HepG2 (cell line): Measurements from ENCODE around the gene PLCB1. TPM values are rescaled to one million over a fixed set of nuclear protein-coding genes. Genes with fewer than 3 reads are reported as not detected.

Experiments
- ATAC-seq: fragments of 200-7000 bp; cut with Tn5 transposase; 3 replicates; pipeline ENCODE4 v1.9.1; 2020; ENCODE audit warnings: mild to moderate bottlenecking, moderate library complexity
- BruUV-seq: library from RNA; stranded (reverse); fragments of 400-500 nt; replicated peaks from 2 replicates; lab custom pipeline; 2021; lab: Mats Ljungman, UMichigan
- CTCF ChIA-PET: fragments of 300-600 bp; formaldehyde crosslinking; extraction: SDS; loops from one replicate; lab custom pipeline; 2021; ENCODE audit warnings: low total read pairs, inconsistent platforms, low intra/inter-chr PET ratio; lab: Yijun Ruan, JAX
- POLR2A ChIA-PET: fragments of 350-600 bp; sonication (Branson Sonifier 250); formaldehyde crosslinking; loops from one replicate; lab custom pipeline; 2020; ENCODE audit warnings: antibody characterized with exemption, inconsistent platforms; lab: Yijun Ruan, JAX
- DNase-seq: peaks from one replicate; pipeline ENCODE4 v3.0.0-alpha.2; 2015; ENCODE audit warnings: low spot score
- FAIRE-seq: peaks from 3 replicates; lab custom pipeline; 2011; peaks lifted over from hg19 to GRCh38; lab: Jason Lieb, UNC
- H2AFZ ChIP-seq: one replicate; pipeline ENCODE4 v1.6.1; 2011; ENCODE audit warnings: low read length, inconsistent platforms
- H3K27ac ChIP-seq: fragments of 300-600 bp; 3 replicates; pipeline ENCODE4 v1.8.0; 2011; ENCODE audit warnings: mixed run types, mild to moderate bottlenecking, mixed read lengths, low read length, inconsistent platforms; ENCODE audit not compliant: insufficient read depth; ENCODE audit errors: extremely low read length
- H3K27me3 ChIP-seq, 2 experiments: fragments of 200-600 bp in 1 of 2; 2 replicates in 1 of 2; 3 replicates in 1 of 2; pipeline versions ENCODE4 v1.6.0 to v1.8.0; 2011; ENCODE audit warnings: low read length in 2 of 2, mild to moderate bottlenecking in 2 of 2, moderate library complexity in 2 of 2, inconsistent platforms in 1 of 2; ENCODE audit not compliant: insufficient read depth in 2 of 2, control insufficient read depth in 1 of 2
- H3K36me3 ChIP-seq, 2 experiments: fragments of 200-600 bp in 1 of 2; replicated peaks in 1 of 2; 2 replicates in 1 of 2; 3 replicates in 1 of 2; pipeline versions ENCODE4 v1.5.1 to v1.8.0; 2011; ENCODE audit warnings: low read length in 2 of 2, inconsistent platforms in 1 of 2; ENCODE audit not compliant: insufficient read depth in 2 of 2, control insufficient read depth in 1 of 2
- H3K4me1 ChIP-seq: 2 replicates; pipeline ENCODE4 v1.5.1; 2012; ENCODE audit warnings: low read length, inconsistent platforms; ENCODE audit not compliant: insufficient read depth
- H3K4me2 ChIP-seq: 2 replicates; pipeline ENCODE4 v1.6.0; 2011; ENCODE audit warnings: low read depth, low read length, inconsistent platforms
- H3K4me3 ChIP-seq, 3 experiments: fragments of 200-600 bp in 1 of 3; sonication (generic), shearing (Covaris generic) in 1 of 3; replicated peaks in 1 of 3; 2 replicates each; pipeline ENCODE4 v1.5.1; 2011 to 2016; ENCODE audit warnings: low read length in 3 of 3, inconsistent platforms in 2 of 3, low read depth in 2 of 3, mild to moderate bottlenecking in 2 of 3, control low read depth in 1 of 3, mixed read lengths in 1 of 3; ENCODE audit not compliant: insufficient read depth in 1 of 3
- H3K79me2 ChIP-seq: one replicate; pipeline ENCODE4 v1.6.1; 2011; ENCODE audit warnings: low read length, inconsistent platforms; ENCODE audit not compliant: insufficient read depth
- H3K9ac ChIP-seq: 2 replicates; pipeline ENCODE4 v1.6.0; 2011; ENCODE audit warnings: mild to moderate bottlenecking, low read depth, low read length, inconsistent platforms; ENCODE audit not compliant: insufficient read depth
- H3K9me3 ChIP-seq: 2 replicates; pipeline ENCODE4 v1.5.1; 2012; ENCODE audit warnings: mild to moderate bottlenecking, low read length
- H4K20me1 ChIP-seq: 2 replicates; pipeline ENCODE4 v1.6.0; 2011; ENCODE audit warnings: inconsistent platforms, mild to moderate bottlenecking, low read length, moderate library complexity; ENCODE audit not compliant: insufficient read depth
- BORCS8-MEF2B ChIP-seq: sonication (generic); formaldehyde crosslinking; IDR thresholded peaks from 2 replicates; pipeline ENCODE4 v1.8.0; 2022; ENCODE audit warnings: mild to moderate bottlenecking, missing genetic modification reagents
- GLI4 ChIP-seq: sonication (generic); formaldehyde crosslinking; IDR thresholded peaks from 2 replicates; pipeline ENCODE4 v1.5.1; 2020; ENCODE audit warnings: missing genetic modification reagents, mild to moderate bottlenecking, moderate library complexity, borderline replicate concordance
- MYNN ChIP-seq: sonication (generic); formaldehyde crosslinking; IDR thresholded peaks from 2 replicates; pipeline ENCODE4 v1.4.0; 2020; ENCODE audit warnings: mild to moderate bottlenecking, low read depth, missing genetic modification reagents
- NR2F1 ChIP-seq, 2 experiments: fragments of 450-650 bp in 1 of 2; formaldehyde crosslinking in 1 of 2; IDR thresholded peaks; 2 replicates each; pipeline versions ENCODE4 v1.5.0 to v1.6.1; 2016 to 2020; ENCODE audit warnings: mild to moderate bottlenecking in 1 of 2, missing compliant biosample characterization in 1 of 2, missing genetic modification reagents in 1 of 2, moderate library complexity in 1 of 2
- NR2F2 ChIP-seq: IDR thresholded peaks from 2 replicates; pipeline ENCODE4 v1.6.1; 2012; ENCODE audit warnings: low read depth, inconsistent platforms, borderline replicate concordance
- PHF21A ChIP-seq: sonication (generic); formaldehyde crosslinking; IDR thresholded peaks from 2 replicates; pipeline ENCODE4 v1.5.0; 2020; ENCODE audit warnings: mild to moderate bottlenecking, missing genetic modification reagents
- PRDM10 ChIP-seq: sonication (generic); formaldehyde crosslinking; IDR thresholded peaks from 2 replicates; pipeline ENCODE4 v1.4.0; 2020; ENCODE audit warnings: low read depth, missing genetic modification reagents
- RFXAP ChIP-seq: sonication (generic); formaldehyde crosslinking; IDR thresholded peaks from 2 replicates; pipeline ENCODE4 v1.4.0; 2020; ENCODE audit warnings: missing genetic modification reagents, borderline replicate concordance
- TBL1XR1 ChIP-seq: fragments of 150-350 bp; IDR thresholded peaks from 2 replicates; pipeline ENCODE4 v1.6.1; 2014; ENCODE audit warnings: borderline replicate concordance, low read length; ENCODE audit not compliant: partially characterized antibody
- THRA ChIP-seq: sonication (generic); formaldehyde crosslinking; IDR thresholded peaks from 2 replicates; pipeline ENCODE4 v1.4.0; 2020; ENCODE audit warnings: missing genetic modification reagents, borderline replicate concordance
- ZFP37 ChIP-seq: sonication (generic); formaldehyde crosslinking; IDR thresholded peaks from 2 replicates; pipeline ENCODE4 v1.4.0; 2020; ENCODE audit warnings: missing genetic modification reagents, borderline replicate concordance
- ZNF234 ChIP-seq: sonication (generic); formaldehyde crosslinking; conservative IDR thresholded peaks from 2 replicates; pipeline ENCODE4 v1.5.1; 2020; ENCODE audit warnings: mild to moderate bottlenecking, missing genetic modification reagents
- ZSCAN25 ChIP-seq: sonication (generic); formaldehyde crosslinking; IDR thresholded peaks from 2 replicates; pipeline ENCODE4 v1.8.0; 2022; ENCODE audit warnings: mild to moderate bottlenecking, missing genetic modification reagents
- WGBS: methylation state at CpG from one replicate; pipeline ENCODE4 v1.1.6; 2017; ENCODE audit warnings: low lambda C conversion rate; 5-methylcytosine and 5-hydroxymethylcytosine counted together
- in situ Hi-C: cut with HindIII; loops from 2 replicates; pipeline ENCODE4 v1.10.0; 2017; ENCODE audit warnings: low pct_unique_long_range_greater_than_20kb; ENCODE audit not compliant: extremely low pct_ligation_motif_present
- intact Hi-C: fragments of 100-400 bp; cut with micrococcal nuclease; formaldehyde crosslinking; loops from one replicate; pipeline ENCODE4 v1.10.0; 2022; ENCODE audit not compliant: unreplicated experiment
- polyA plus RNA-seq, 8 experiments: library from polyadenylated mRNA; depleted of rRNA in 3 of 8; stranded (reverse) in 7 of 8; unstranded in 1 of 8; fragments of >200 nt; fragmentation: Illumina TruSeq in 4 of 8; extraction: Trizol in 4 of 8; gene quantifications; 2 replicates each; pipeline versions ENCODE4 v1.2.1 to v1.2.3, GENCODE V29; 2011 to 2016; ENCODE audit warnings: low read depth in 4 of 8, missing spikeins in 1 of 8, mixed read lengths in 1 of 8; ENCODE audit not compliant: insufficient read depth in 1 of 8
- total RNA-seq, 5 experiments: library from RNA; depleted of rRNA; stranded (reverse); fragments of >200 nt; fragmentation: Illumina TruSeq; extraction: Trizol; gene quantifications; 2 replicates each; pipeline ENCODE4 v1.2.3, GENCODE V29; 2016; ENCODE audit warnings: low read depth in 1 of 5

Gene PLCB1
- total and polyA plus RNA-seq, 2 of the 13 experiments (the other 11 are each of a cell fraction or from before 2014, with no cell fraction given), result 42.4 to 55.9 TPM

- no peak overlapping the region for H3K27ac ChIP-seq
- H3K36me3 ChIP-seq, result 0 out of 5 replicates have a peak, but pooled peaks cover 0 to 8% of the 10 kb centered on the region in 2 experiments
- H3K4me2 ChIP-seq, result no peak overlapping the region
- ChIA-PET CTCF (no interaction called here), POLR2A (no interaction called here)
- 92% methylated on average over 3 of the region's 3 CpGs for WGBS
- H3K4me3 ChIP-seq, result no peak overlapping the region
- in situ Hi-C loops, result no loop called here
- H3K27me3 ChIP-seq, result no peaks in the 10 kb centered on the region
- no peaks in the 10 kb centered on the region for H3K9me3 ChIP-seq
- no peak overlapping the region for H2AFZ ChIP-seq
- DNase-seq (no peak), ATAC-seq (no peak), FAIRE-seq (no peak)
- intact Hi-C loops, result no loop called here
- H3K4me1 ChIP-seq, result no peaks in the 10 kb centered on the region
- H3K79me2 ChIP-seq, result no peaks in the 10 kb centered on the region
- no peak for TF ChIP-seq ZNF234 (CRISPR knock-in tag)
- TF ChIP-seq PRDM10 (CRISPR knock-in tag), result no peak
- no peak for TF ChIP-seq PHF21A
- TF ChIP-seq TBL1XR1, result no peak
- H4K20me1 ChIP-seq, result no peaks in the 10 kb centered on the region
- no TSS peak for BruUV-seq
- H3K9ac ChIP-seq, result no peak overlapping the region
These were observed 492.0 kb downstream of the PLCB1 start for GRCh38 chr20:8624046-8624445.

GRCh38 chr20:8624616-8625015 lies 492.6 kb downstream of the PLCB1 start:
- Histone ChIP-seq H3K79me2 (no peaks in the 10 kb centered on the region), H3K4me1 (no peaks in the 10 kb centered on the region), H3K4me2 (no peak overlapping the region), H3K27me3 (no peaks in the 10 kb centered on the region), H4K20me1 (no peaks in the 10 kb centered on the region), H3K4me3 (no peak overlapping the region), H3K9ac (no peak overlapping the region), H3K27ac (no peak overlapping the region), H3K9me3 (no peaks in the 10 kb centered on the region), H3K36me3 (peaks cover 0 to 8% of the 10 kb centered on the region in 2 experiments; a peak in 1 of 5 replicates), H2AFZ (no peak overlapping the region)
- no peak for DNase-seq
- in situ Hi-C loops (no loop called here), intact Hi-C loops (no loop called here)
- FAIRE-seq, result no peak
- POLR2A ChIA-PET, result no interaction called here
- ATAC-seq, result no peak
- no TSS peak for BruUV-seq
- CTCF ChIA-PET, result no interaction called here
- no peak for TF ChIP-seq RFXAP
- TF ChIP-seq NR2F2, result no peak
- TF ChIP-seq THRA (CRISPR knock-in tag), result no peak
- no peak for TF ChIP-seq ZSCAN25
- TF ChIP-seq GLI4 (CRISPR knock-in tag), result no peak
- no peak for TF ChIP-seq MYNN (CRISPR knock-in tag)
- no peak for TF ChIP-seq NR2F1 (CRISPR knock-in tag; IDR thresholded peaks at IDR 0.05)
- no peak for TF ChIP-seq ZFP37 (CRISPR knock-in tag)
- no peak for TF ChIP-seq BORCS8-MEF2B
